ENCODE data around the gene KIF1A.

DNA sequence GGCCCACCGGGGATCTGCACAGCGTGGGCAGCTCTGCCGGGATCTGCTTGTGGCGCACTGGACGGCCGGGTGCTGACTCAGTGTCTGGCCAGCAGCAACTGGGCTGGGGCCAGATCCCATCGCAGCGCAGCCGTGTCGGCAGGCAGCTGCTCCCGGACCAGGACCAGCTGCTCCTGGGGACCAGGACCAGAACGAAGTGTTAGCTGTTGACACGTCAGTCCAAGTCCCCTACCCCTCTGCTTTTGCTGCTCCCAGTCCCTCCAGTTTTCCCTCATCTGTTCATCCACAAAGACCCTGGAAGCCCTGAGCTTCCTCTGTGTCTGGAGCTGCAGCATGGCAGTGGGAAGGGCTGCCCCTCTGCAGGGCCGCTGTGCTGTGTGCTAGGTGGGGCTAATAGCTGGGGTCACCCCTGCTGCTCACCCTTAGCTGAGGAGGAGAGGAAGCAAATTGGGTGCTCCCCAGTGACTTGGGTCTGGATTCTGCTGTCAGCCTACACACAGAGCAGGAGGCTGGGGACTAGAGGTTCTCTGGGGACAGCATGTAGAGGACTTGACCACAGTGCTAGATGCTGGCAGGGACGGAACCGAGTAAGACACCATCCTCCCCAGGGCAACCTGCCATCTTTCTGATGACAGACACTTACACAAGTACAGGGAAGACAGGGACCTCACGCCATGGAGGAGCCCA is 16.9 kb upstream of the KIF1A start:
- no peak for TF ChIP-seq EZH2 (IDR thresholded peaks at IDR 0.05; ENCODE audit: borderline replicate concordance)
- TF ChIP-seq, protein P1, sequence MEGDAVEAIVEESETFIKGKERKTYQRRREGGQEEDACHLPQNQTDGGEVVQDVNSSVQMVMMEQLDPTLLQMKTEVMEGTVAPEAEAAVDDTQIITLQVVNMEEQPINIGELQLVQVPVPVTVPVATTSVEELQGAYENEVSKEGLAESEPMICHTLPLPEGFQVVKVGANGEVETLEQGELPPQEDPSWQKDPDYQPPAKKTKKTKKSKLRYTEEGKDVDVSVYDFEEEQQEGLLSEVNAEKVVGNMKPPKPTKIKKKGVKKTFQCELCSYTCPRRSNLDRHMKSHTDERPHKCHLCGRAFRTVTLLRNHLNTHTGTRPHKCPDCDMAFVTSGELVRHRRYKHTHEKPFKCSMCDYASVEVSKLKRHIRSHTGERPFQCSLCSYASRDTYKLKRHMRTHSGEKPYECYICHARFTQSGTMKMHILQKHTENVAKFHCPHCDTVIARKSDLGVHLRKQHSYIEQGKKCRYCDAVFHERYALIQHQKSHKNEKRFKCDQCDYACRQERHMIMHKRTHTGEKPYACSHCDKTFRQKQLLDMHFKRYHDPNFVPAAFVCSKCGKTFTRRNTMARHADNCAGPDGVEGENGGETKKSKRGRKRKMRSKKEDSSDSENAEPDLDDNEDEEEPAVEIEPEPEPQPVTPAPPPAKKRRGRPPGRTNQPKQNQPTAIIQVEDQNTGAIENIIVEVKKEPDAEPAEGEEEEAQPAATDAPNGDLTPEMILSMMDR (IDR thresholded peaks at IDR 0.05; ENCODE audit: poor library complexity), result no peak
- TF ChIP-seq EZH2phosphoT487 (IDR thresholded peaks at IDR 0.05; ENCODE audit: low read depth, severe bottlenecking, unreplicated experiment), result no peak

All from hepatocyte (in vitro differentiated cells).